WTC11 (cell line): Measurements from ENCODE around the gene PKLR. TPM values are rescaled to one million over a fixed set of nuclear protein-coding genes. Genes with fewer than 3 reads are reported as not detected.

ENCODE experiments used
- ATAC-seq: fragments of 200-7000 bp; cut with Tn5 transposase; 2 replicates; pipeline ENCODE4 v1.10.0; 2021; ENCODE audit warnings: mild to moderate bottlenecking, moderate library complexity
- CTCF ChIA-PET: fragments of 300-600 bp; sonication (Branson Sonifier 250); formaldehyde crosslinking; loops from one replicate; lab custom pipeline; 2021; ENCODE audit warnings: antibody characterized with exemption; lab: Charles Lee
- POLR2A ChIA-PET: fragments of 350-600 bp; sonication (Branson Sonifier 250); formaldehyde crosslinking; loops from one replicate; lab custom pipeline; 2021; ENCODE audit warnings: antibody characterized with exemption; lab: Charles Lee
- DNase-seq: peaks from one replicate; pipeline ENCODE4 v3.0.0; 2021; ENCODE audit warnings: low spot score
- H3K27ac Mint-ChIP-seq: 2 replicates; pipeline ENCODE4 v1.8.0; 2021; ENCODE audit warnings: mixed read lengths
- H3K27me3 Mint-ChIP-seq: 2 replicates; pipeline ENCODE4 v1.8.0; 2021; ENCODE audit warnings: low read depth, mild to moderate bottlenecking, moderate library complexity, mixed read lengths
- H3K36me3 Mint-ChIP-seq: 2 replicates; pipeline ENCODE4 v1.8.0; 2021; ENCODE audit warnings: mixed read lengths
- H3K4me1 Mint-ChIP-seq: 2 replicates; pipeline ENCODE4 v1.8.0; 2022; ENCODE audit warnings: mixed read lengths
- H3K4me3 Mint-ChIP-seq: 2 replicates; pipeline ENCODE4 v1.8.0; 2021; ENCODE audit warnings: mild to moderate bottlenecking, moderate library complexity, mixed read lengths
- H3K9me3 Mint-ChIP-seq: 2 replicates; pipeline ENCODE4 v1.8.0; 2021; ENCODE audit warnings: mixed read lengths
- AR ChIP-seq: fragments of 250-450 bp; sonication (Bioruptor Pico); IDR thresholded peaks from 2 replicates; pipeline ENCODE4 v1.9.0; 2021; ENCODE audit warnings: mild to moderate bottlenecking
- ATF3 ChIP-seq: sonication (generic); formaldehyde crosslinking; conservative IDR thresholded peaks from 2 replicates; pipeline ENCODE4 v1.8.1; 2022; ENCODE audit warnings: mild to moderate bottlenecking, missing genetic modification reagents
- CBFB ChIP-seq: sonication (generic); formaldehyde crosslinking; IDR thresholded peaks from 2 replicates; pipeline ENCODE4 v1.8.1; 2022; ENCODE audit warnings: mild to moderate bottlenecking, low read depth, missing genetic modification reagents
- CTCF ChIP-seq: fragments of 200-600 bp; IDR thresholded peaks from 2 replicates; pipeline ENCODE4 v1.8.0; 2022; ENCODE audit warnings: antibody characterized with exemption
- FOXP4 ChIP-seq: sonication (generic); formaldehyde crosslinking; IDR thresholded peaks from 2 replicates; pipeline ENCODE4 v1.8.0; 2022; ENCODE audit warnings: mild to moderate bottlenecking, missing genetic modification reagents
- HMGA2 ChIP-seq: fragments of 250-450 bp; sonication (Bioruptor Pico); IDR thresholded peaks from 2 replicates; pipeline ENCODE4 v1.4.0; 2021; ENCODE audit warnings: mild to moderate bottlenecking, moderate library complexity
- JUN ChIP-seq: sonication (generic); formaldehyde crosslinking; IDR thresholded peaks from 2 replicates; pipeline ENCODE4 v1.8.0; 2023; ENCODE audit warnings: mild to moderate bottlenecking, missing genetic modification reagents
- MAX ChIP-seq: sonication (generic); formaldehyde crosslinking; IDR thresholded peaks from 2 replicates; pipeline ENCODE4 v1.8.0; 2022; ENCODE audit warnings: mild to moderate bottlenecking, missing genetic modification reagents
- MXD4 ChIP-seq: fragments of 250-450 bp; sonication (Bioruptor Pico); IDR thresholded peaks from 2 replicates; pipeline ENCODE4 v1.8.0; 2021; ENCODE audit warnings: mild to moderate bottlenecking, moderate library complexity, borderline replicate concordance
- SP1 ChIP-seq: sonication (generic); formaldehyde crosslinking; conservative IDR thresholded peaks from 2 replicates; pipeline ENCODE4 v1.8.1; 2022; ENCODE audit warnings: missing genetic modification reagents
- TEAD4 ChIP-seq: sonication (generic); formaldehyde crosslinking; IDR thresholded peaks from 2 replicates; pipeline ENCODE4 v1.8.0; 2022; ENCODE audit warnings: mild to moderate bottlenecking, missing genetic modification reagents
- ZNF317 ChIP-seq: sonication (generic); formaldehyde crosslinking; IDR thresholded peaks from 2 replicates; pipeline ENCODE4 v1.8.1; 2023; ENCODE audit warnings: low read depth, mild to moderate bottlenecking, moderate library complexity, missing genetic modification reagents, borderline replicate concordance
- ZNF423 ChIP-seq: fragments of 250-450 bp; sonication (Bioruptor Pico); IDR thresholded peaks from 2 replicates; pipeline ENCODE4 v2.1.2; 2022; ENCODE audit warnings: mild to moderate bottlenecking, moderate library complexity
- ZNF512 ChIP-seq: sonication (generic); formaldehyde crosslinking; IDR thresholded peaks from 2 replicates; pipeline ENCODE4 v1.8.1; 2022; ENCODE audit warnings: missing genetic modification reagents, borderline replicate concordance
- ZNF532 ChIP-seq: fragments of 250-450 bp; sonication (Bioruptor Pico); IDR thresholded peaks from 2 replicates; pipeline ENCODE4 v1.9.0; 2021; ENCODE audit warnings: mild to moderate bottlenecking, borderline replicate concordance
- total RNA-seq: library from RNA; stranded (reverse); gene quantifications from 3 replicates; pipeline ENCODE4 v1.2.3, GENCODE V29; 2021

PKLR gene
- total RNA-seq, 1 experiment from 2014 or later: 1.5 TPM

GRCh38 chr1:155253797-155254196 lies 47.4 kb downstream of the PKLR start:
- ATAC-seq: no peak

GRCh38 chr1:155253208-155253607 lies 48.0 kb downstream of the PKLR start:
- H3K9me3 Mint-ChIP-seq: no peaks in the 10 kb centered on the region
- no peak overlapping the region; the same call in 1 of the 2 replicates for H3K27ac Mint-ChIP-seq
- H3K36me3 Mint-ChIP-seq: peaks cover 12% of the 10 kb centered on the region
- DNase-seq (no peak), ATAC-seq (no peak)
- H3K27me3 Mint-ChIP-seq: no peaks in the 10 kb centered on the region
- POLR2A ChIA-PET: interaction anchor here (1.2 kb wide), 1 partner anchor 20 kb away, joined by 3 read pairs; the partner anchor contains the start of gene CLK2
- TF ChIP-seq ZNF512 (CRISPR knock-in tag): no peak
- no peak for TF ChIP-seq TEAD4 (CRISPR knock-in tag)
- TF ChIP-seq ATF3 (CRISPR knock-in tag): no peak
- TF ChIP-seq JUN (CRISPR knock-in tag): no peak
- TF ChIP-seq MXD4 (CRISPR knock-in tag): no peak
- no peak for TF ChIP-seq MAX (CRISPR knock-in tag)
- H3K4me3 Mint-ChIP-seq: peak overlapping the region; percentile 80
- CTCF ChIA-PET: interaction anchor here (0.8 to 4.8 kb wide), 5 partner anchors 8 to 71 kb away, joined by 3 to 204 read pairs (median 70); partner anchors contain the start of genes CLK2, RUSC1 and SCAMP3
- peaks cover 23% of the 10 kb centered on the region for H3K4me1 Mint-ChIP-seq

More at GRCh38 chr1:155253797-155254196, 47.4 kb downstream of the PKLR start:
- TF ChIP-seq SP1 (CRISPR knock-in tag): no peak
- TF ChIP-seq FOXP4 (CRISPR knock-in tag): no peak
- TF ChIP-seq CTCF: no peak
- H3K4me3 Mint-ChIP-seq: peak overlapping the region; percentile 80
- CTCF ChIA-PET: interaction anchor here (4.8 kb wide), 1 partner anchor 71 kb away, joined by 204 read pairs; the partner anchor contains the start of gene RUSC1
- H3K27ac Mint-ChIP-seq: no peak overlapping the region; the same call in none of the 2 replicates
- H3K9me3 Mint-ChIP-seq: no peaks in the 10 kb centered on the region
- H3K27me3 Mint-ChIP-seq: no peaks in the 10 kb centered on the region
- DNase-seq: no peak
- H3K4me1 Mint-ChIP-seq: peaks cover 23% of the 10 kb centered on the region
- H3K36me3 Mint-ChIP-seq: peaks cover 16% of the 10 kb centered on the region
- POLR2A ChIA-PET: interaction anchor here (1.2 kb wide), 1 partner anchor 19 kb away, joined by 3 read pairs; the partner anchor contains the start of gene CLK2

- H3K4me3 Mint-ChIP-seq: no peak overlapping the region
- DNase-seq: no peak
- peaks cover 23% of the 10 kb centered on the region for H3K4me1 Mint-ChIP-seq
- CTCF ChIA-PET: interaction anchor here (1.0 to 4.8 kb wide), 28 partner anchors 9 to 478 kb away, joined by 3 to 204 read pairs (median 15); partner anchors contain the start of genes CLK2, FDPS, HCN3 and KRTCAP2
- H3K36me3 Mint-ChIP-seq: peaks cover 13% of the 10 kb centered on the region
- H3K9me3 Mint-ChIP-seq: no peaks in the 10 kb centered on the region
- no peak overlapping the region for H3K27ac Mint-ChIP-seq
- ATAC-seq: no peak
- H3K27me3 Mint-ChIP-seq: peaks cover 9% of the 10 kb centered on the region
- POLR2A ChIA-PET: interaction anchor here (0.6 to 1.7 kb wide), 4 partner anchors 9 to 69 kb away, joined by 3 to 6 read pairs (median 4); partner anchors contain the start of gene RUSC1
- TF ChIP-seq HMGA2: no peak
- no peak for TF ChIP-seq CBFB (CRISPR knock-in tag)
- no peak for TF ChIP-seq ZNF317 (CRISPR knock-in tag)
- TF ChIP-seq ZNF423: no peak
- TF ChIP-seq ZNF532 (CRISPR knock-in tag): no peak
- TF ChIP-seq AR (CRISPR knock-in tag): no peak
Observed at GRCh38 chr1:155251566-155251965, 49.7 kb downstream of the PKLR start.
